ENCODE data around the gene KCNB1.

DNA sequence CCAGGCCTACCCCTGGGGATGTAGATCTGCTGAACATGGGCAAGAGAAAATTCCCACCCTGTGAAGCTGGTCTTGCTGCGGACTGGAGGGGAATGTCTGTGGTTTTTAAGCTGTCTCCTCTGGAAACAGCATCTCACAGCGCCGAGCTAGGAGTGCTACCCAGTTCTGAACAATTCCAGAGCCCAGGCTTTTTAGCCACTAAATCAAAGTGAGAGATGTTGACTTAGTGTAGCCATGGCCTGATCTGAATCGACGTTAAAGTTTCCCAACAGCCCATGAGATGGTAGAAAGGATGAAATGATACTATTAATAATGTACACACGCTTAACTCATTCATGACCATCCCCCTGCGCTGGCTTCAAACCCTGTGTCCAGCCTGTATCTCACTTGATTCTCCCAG is 63.7 kb downstream of the KCNB1 start:
- TF ChIP-seq, protein P1, sequence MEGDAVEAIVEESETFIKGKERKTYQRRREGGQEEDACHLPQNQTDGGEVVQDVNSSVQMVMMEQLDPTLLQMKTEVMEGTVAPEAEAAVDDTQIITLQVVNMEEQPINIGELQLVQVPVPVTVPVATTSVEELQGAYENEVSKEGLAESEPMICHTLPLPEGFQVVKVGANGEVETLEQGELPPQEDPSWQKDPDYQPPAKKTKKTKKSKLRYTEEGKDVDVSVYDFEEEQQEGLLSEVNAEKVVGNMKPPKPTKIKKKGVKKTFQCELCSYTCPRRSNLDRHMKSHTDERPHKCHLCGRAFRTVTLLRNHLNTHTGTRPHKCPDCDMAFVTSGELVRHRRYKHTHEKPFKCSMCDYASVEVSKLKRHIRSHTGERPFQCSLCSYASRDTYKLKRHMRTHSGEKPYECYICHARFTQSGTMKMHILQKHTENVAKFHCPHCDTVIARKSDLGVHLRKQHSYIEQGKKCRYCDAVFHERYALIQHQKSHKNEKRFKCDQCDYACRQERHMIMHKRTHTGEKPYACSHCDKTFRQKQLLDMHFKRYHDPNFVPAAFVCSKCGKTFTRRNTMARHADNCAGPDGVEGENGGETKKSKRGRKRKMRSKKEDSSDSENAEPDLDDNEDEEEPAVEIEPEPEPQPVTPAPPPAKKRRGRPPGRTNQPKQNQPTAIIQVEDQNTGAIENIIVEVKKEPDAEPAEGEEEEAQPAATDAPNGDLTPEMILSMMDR (IDR thresholded peaks at IDR 0.05; ENCODE audit: poor library complexity, severe bottlenecking), result no peak
- TF ChIP-seq EP300 (conservative IDR thresholded peaks at IDR 0.05; ENCODE audit: poor library complexity, severe bottlenecking) (no peak), EZH2 (IDR thresholded peaks at IDR 0.05; ENCODE audit: borderline replicate concordance, insufficient read depth, low read length, poor library complexity, severe bottlenecking) (no peak), RAD21 (conservative IDR thresholded peaks at IDR 0.05) (no peak)
